ENCODE measurements around the gene FCHO1.
"Not testable (repeated sequence)": the region's sequence is repeated elsewhere in the genome, so short reads cannot be mapped to it uniquely, and the experiment has no call there.

The FCHO1 gene

DNA sequence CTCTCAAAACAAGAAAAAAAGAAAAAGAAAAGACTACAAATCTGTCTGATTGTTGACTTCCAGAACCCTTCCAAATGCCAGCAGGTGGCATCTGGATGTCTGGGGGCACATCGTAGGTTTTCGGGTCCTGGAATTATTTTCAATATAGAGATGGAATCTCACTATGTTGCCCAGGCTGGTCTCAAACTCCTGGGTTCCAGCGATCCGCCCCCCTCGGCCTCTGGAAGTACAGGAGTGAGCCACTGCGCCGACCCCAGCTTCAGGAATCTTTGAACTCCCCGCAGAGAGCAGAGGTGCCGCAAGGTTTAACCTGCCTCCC, 43.1 kb downstream of the FCHO1 start:
- TF ChIP-seq, protein P1, sequence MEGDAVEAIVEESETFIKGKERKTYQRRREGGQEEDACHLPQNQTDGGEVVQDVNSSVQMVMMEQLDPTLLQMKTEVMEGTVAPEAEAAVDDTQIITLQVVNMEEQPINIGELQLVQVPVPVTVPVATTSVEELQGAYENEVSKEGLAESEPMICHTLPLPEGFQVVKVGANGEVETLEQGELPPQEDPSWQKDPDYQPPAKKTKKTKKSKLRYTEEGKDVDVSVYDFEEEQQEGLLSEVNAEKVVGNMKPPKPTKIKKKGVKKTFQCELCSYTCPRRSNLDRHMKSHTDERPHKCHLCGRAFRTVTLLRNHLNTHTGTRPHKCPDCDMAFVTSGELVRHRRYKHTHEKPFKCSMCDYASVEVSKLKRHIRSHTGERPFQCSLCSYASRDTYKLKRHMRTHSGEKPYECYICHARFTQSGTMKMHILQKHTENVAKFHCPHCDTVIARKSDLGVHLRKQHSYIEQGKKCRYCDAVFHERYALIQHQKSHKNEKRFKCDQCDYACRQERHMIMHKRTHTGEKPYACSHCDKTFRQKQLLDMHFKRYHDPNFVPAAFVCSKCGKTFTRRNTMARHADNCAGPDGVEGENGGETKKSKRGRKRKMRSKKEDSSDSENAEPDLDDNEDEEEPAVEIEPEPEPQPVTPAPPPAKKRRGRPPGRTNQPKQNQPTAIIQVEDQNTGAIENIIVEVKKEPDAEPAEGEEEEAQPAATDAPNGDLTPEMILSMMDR (IDR thresholded peaks at IDR 0.05; ENCODE audit: low read depth, low read length, missing control alignments): no peak
- no peak for DNase-seq (ENCODE audit: low read depth)
- in situ Hi-C loops (cut with HindIII; ENCODE audit: low sequenced_read_pairs): no loop called here
- H3K4me3 ChIP-seq (ENCODE audit: low read depth, low read length): no peak overlapping the region

DNA sequence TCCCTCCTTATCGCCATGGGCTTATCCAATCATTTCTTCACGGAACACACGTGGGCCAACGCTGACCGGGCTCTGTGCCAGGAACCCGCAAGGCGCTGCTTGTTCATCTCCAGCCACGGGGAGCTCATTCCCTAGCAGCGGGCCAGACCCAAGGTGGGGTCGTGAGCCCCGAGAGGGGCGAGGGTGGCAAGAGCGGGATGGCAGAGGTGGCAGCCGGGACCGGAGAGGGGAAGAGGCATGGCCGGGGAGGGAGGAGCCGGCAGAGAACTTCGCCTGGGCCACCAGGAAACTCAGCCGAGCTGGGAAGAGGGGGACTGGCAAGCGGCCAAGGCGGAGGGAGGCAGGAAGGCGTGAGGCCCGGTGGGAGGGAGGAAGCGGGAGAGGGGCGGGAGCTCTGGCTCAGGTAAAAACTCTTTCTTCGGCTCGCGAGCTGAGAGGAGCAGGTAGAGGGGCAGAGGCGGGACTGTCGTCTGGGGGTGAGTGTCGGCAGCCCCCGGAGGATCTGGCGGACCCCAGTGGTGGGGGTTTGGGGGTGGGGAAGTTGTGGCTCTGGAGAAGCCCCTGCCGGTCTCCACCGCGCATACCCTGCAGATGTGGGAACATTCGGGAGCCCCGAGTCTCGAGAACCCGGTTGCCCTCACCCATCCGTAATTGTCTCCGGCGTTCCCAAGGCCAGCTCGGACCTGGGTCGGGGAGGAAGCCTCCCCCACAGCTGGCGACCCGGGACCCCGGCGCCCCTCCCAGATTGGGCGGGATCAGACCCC, 43.6 kb downstream of the FCHO1 start, which contains the start of gene B3GNT3:
TSS of gene B3GNT3 (plus strand) at position 408 of the 764 bp plus-strand sequence. CDS start 12,670 bp downstream, outside the sequence.
- TF ChIP-seq, protein P1 (IDR thresholded peaks at IDR 0.05; ENCODE audit: low read depth, low read length, missing control alignments): no peak
- no peak for DNase-seq (ENCODE audit: low read depth)
- H3K4me3 ChIP-seq (ENCODE audit: low read depth, low read length): no peak within 1 kb of the TSS
- in situ Hi-C loops (cut with HindIII; ENCODE audit: low sequenced_read_pairs): no loop called here

GRCh38 chr19:17795495-17795856, 44.2 kb downstream of the FCHO1 start:
- DNase-seq (ENCODE audit: low read depth): no peak
- in situ Hi-C loops (cut with HindIII; ENCODE audit: low sequenced_read_pairs): no loop called here
- no peak overlapping the region for H3K4me3 ChIP-seq (ENCODE audit: low read depth, low read length)

DNA sequence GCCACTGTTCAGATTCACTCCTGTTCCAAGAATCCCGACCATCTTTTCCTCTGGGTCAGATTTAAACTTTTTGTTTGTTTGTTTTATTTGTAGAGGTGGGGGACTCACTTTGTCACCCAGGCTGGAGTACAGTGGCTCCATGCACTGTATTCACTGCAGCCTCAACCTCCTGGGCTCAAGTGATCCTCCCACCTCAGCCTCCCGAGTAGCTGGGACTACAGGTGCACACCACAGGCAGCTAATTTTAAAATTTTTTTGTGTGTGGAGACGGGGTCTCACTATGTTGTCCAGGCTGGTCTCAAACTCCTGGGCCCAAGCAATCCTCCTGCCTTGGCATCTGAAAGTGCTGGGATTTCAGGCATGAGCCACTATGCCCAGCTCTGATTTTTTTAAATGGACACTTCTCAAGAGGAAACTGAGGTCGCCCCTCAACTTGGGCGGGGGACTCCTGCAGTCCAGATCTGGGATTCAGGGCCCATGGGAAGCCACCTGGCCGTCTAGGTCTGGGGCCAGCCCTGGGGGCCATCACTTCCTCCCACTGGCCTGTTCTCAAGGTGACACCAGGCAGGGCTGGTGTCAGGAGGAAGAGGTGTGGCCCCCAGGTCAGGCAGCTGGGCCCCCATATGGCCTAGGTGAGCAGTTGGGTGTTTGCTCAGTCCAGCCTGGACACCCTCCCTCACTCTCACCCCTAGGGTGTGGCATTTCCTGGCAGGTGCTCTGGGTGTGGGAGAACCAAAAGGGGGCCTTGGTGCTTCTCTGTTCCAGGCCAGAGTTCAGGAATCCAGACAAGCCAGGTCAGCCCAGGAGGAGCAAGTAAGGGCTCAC, 44.9 kb downstream of the FCHO1 start:
- TF ChIP-seq, protein P1 (IDR thresholded peaks at IDR 0.05; ENCODE audit: low read depth, low read length, missing control alignments): no peak
- in situ Hi-C loops (cut with HindIII; ENCODE audit: low sequenced_read_pairs): no loop called here
- H3K4me3 ChIP-seq (ENCODE audit: low read depth, low read length): no peak overlapping the region
- no peak for DNase-seq (ENCODE audit: low read depth)

More at GRCh38 chr19:17795495-17795856, 44.2 kb downstream of the FCHO1 start:
- TF ChIP-seq, protein P1 (IDR thresholded peaks at IDR 0.05; ENCODE audit: low read depth, low read length, missing control alignments): no peak

- in situ Hi-C loops (cut with HindIII; ENCODE audit: low sequenced_read_pairs): no loop called here
- no peak overlapping the region for H3K4me3 ChIP-seq (ENCODE audit: low read depth, low read length)
- no peak for DNase-seq (ENCODE audit: low read depth)
- TF ChIP-seq, protein P1 (IDR thresholded peaks at IDR 0.05; ENCODE audit: low read depth, low read length, missing control alignments): no peak
Measured at GRCh38 chr19:17796838-17797423, 45.7 kb downstream of the FCHO1 start.

GRCh38 chr19:17797424-17798201, 46.3 kb downstream of the FCHO1 start:
- no peak overlapping the region for H3K4me3 ChIP-seq (ENCODE audit: low read depth, low read length)
- TF ChIP-seq, protein P1 (IDR thresholded peaks at IDR 0.05; ENCODE audit: low read depth, low read length, missing control alignments): no peak
- DNase-seq (ENCODE audit: low read depth): no peak
- in situ Hi-C loops (cut with HindIII; ENCODE audit: low sequenced_read_pairs): no loop called here

DNA sequence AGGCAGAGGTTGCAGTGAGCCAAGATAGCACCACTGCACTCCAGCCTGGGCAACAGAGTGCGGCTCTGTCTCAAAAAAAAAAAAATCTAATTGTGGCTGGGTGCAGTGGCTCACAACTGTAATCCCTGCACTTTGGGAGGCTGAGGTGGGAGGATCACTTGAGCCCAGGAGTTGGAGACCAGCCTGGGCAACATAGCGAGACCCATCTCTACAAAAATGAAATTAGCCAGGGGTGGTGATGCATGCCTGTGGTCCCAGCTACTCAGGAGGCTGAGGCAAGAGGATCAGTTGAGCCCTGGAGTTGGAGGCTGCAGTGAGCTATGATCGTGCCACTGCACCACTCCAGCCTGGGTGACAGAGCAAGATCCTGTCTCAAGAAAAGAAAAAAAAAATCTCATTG, 47.3 kb downstream of the FCHO1 start:
- H3K4me3 ChIP-seq (ENCODE audit: low read depth, low read length); DNase-seq (ENCODE audit: low read depth); in situ Hi-C loops (cut with HindIII; ENCODE audit: low sequenced_read_pairs): not testable (repeated sequence)

All from astrocyte of the cerebellum (primary cell).